Aorta (tissue), 5 donors: ENCODE data around the gene TRPC1. TPM values are rescaled to one million over a fixed set of nuclear protein-coding genes. Genes with fewer than 3 reads are reported as not detected.

Experiments
- ATAC-seq: fragments of 200-7000 bp; cut with Tn5 transposase; one replicate; pipeline ENCODE4 v1.9.1; 2022; ENCODE audit warnings: moderate library complexity; ENCODE audit not compliant: low FRiP score
- DNase-seq, 2 donors: peaks; one replicate each; pipeline ENCODE4 v3.0.0-alpha.2; 2020
- H3K27ac ChIP-seq, 2 donors: one replicate each; pipeline ENCODE4 v1.5.1; 2013; ENCODE audit warnings: low read length in 2 of 2, mild to moderate bottlenecking in 2 of 2, moderate library complexity in 2 of 2, control low read depth in 1 of 2, inconsistent platforms in 1 of 2, low read depth in 1 of 2
- H3K27me3 ChIP-seq, 2 donors: one replicate each; pipeline ENCODE4 v1.6.1; 2013; ENCODE audit warnings: control low read depth in 1 of 2, low read length in 1 of 2, mild to moderate bottlenecking in 1 of 2, moderate library complexity in 1 of 2; ENCODE audit not compliant: insufficient read depth in 2 of 2, control insufficient read depth in 1 of 2
- H3K36me3 ChIP-seq, 2 donors: one replicate each; pipeline ENCODE4 v1.6.1; 2013; ENCODE audit warnings: control low read depth in 1 of 2, low read length in 1 of 2, mild to moderate bottlenecking in 1 of 2; ENCODE audit not compliant: insufficient read depth in 2 of 2, control insufficient read depth in 1 of 2
- H3K4me1 ChIP-seq, 2 donors: one replicate each; pipeline ENCODE4 v1.6.1; 2013; ENCODE audit warnings: low read length in 2 of 2, control low read depth in 1 of 2, mild to moderate bottlenecking in 1 of 2, moderate library complexity in 1 of 2; ENCODE audit not compliant: insufficient read depth in 2 of 2, control insufficient read depth in 1 of 2
- H3K4me3 ChIP-seq, 2 donors: one replicate each; pipeline ENCODE4 v1.5.1; 2013; ENCODE audit warnings: low read length in 2 of 2, control low read depth in 1 of 2, mild to moderate bottlenecking in 1 of 2
- H3K9me3 ChIP-seq: one replicate; pipeline ENCODE4 v1.6.1; 2013; ENCODE audit warnings: mild to moderate bottlenecking, low read length; ENCODE audit not compliant: control insufficient read depth
- WGBS, 2 donors: extraction: QIAGEN DNeasy Blood & Tissue Kit; methylation state at CpG; one replicate each; pipeline ENCODE4 v1.1.7; 2013; 5-methylcytosine and 5-hydroxymethylcytosine counted together
- intact Hi-C, 2 donors: fragments of 100-400 bp; cut with DNase I; formaldehyde crosslinking; loops; one replicate each; pipeline versions ENCODE4 v1.14.2 to v1.15.0; 2022
- long read RNA-seq, 2 donors: library from polyadenylated mRNA; unstranded; transcript quantifications; one replicate each; pipeline ENCODE4 v2.0.0, GENCODE V29; 2020 to 2021
- polyA plus RNA-seq, 2 donors: library from polyadenylated mRNA; stranded (reverse); fragments of 200-250 nt; gene quantifications; one replicate each; pipeline ENCODE4 v1.2.3, GENCODE V29; 2013
- total RNA-seq, 2 donors: library from RNA; stranded (reverse); fragmentation: NEBNext Ultra II Directional; extraction: Animal tissue kit (Norgen Biotek cat#: 25700); gene quantifications; one replicate each; pipeline ENCODE4 v1.2.1, GENCODE V29; 2021
- donor health status: healthy with polysubstance abuse.
- donor health status: Bipolar disorder and iron deficiency.
- donor health status: DM: no; HTN: no; CAD: no.
- donor health status: DM: no; HTN: no; CAD: no.
- donor health status: DM: yes; HTN: yes; CAD: no.

The TRPC1 gene
- total RNA-seq (10 to 100 TPM; 25.5 to 29.2 TPM), polyA plus RNA-seq (10 to 100 TPM in 1 of 2 donors, 1 to 10 TPM in 1; 3.0 to 13.0 TPM)
- long read RNA-seq, donor 1, full-length matches to known transcripts = 1 of 10 reads
- long read RNA-seq, donor 1, partial matches to known transcripts = 3 of 10 reads
- long read RNA-seq, donor 1, other reads (novel, unspliced or antisense) = 6 of 10 reads
- long read RNA-seq, donor 2, full-length matches to known transcripts = 4 of 19 reads
- long read RNA-seq, donor 2, partial matches to known transcripts = 1 of 19 reads
- long read RNA-seq, donor 2, other reads (novel, unspliced or antisense) = 14 of 19 reads

- Histone ChIP-seq H3K27me3 (no peaks in the 10 kb centered on the region), H3K27ac (peak within 1 kb of the TSS; percentile 20 to 98), H3K4me3 (peak within 1 kb of the TSS; percentile 91 to 95), H3K9me3 (no peaks in the 10 kb centered on the region), H3K4me1 (no peaks in the 10 kb centered on the region), H3K36me3 (no peaks in the 10 kb centered on the region)
- WGBS, 2 donors = 0 to 1% methylated on average over 51 to 73 of the region's 73 CpGs
- ATAC-seq (peak; percentile 93), DNase-seq (peak; percentile 80 to 89)
- intact Hi-C loops = loop anchor here in 1 of 2 donors (5.0 to 10.0 kb wide), 4 partner anchors 127 to 277 kb away; partner anchors contain the start of genes ATR, PLS1 and XRN1
These were observed at the start of gene TRPC1 for GRCh38 chr3:142723968-142724681. Gene TRPC1, plus strand, starts transcription at chr3:142724034. Its CDS starts 526 bp downstream, at chr3:142724560.

DNA sequence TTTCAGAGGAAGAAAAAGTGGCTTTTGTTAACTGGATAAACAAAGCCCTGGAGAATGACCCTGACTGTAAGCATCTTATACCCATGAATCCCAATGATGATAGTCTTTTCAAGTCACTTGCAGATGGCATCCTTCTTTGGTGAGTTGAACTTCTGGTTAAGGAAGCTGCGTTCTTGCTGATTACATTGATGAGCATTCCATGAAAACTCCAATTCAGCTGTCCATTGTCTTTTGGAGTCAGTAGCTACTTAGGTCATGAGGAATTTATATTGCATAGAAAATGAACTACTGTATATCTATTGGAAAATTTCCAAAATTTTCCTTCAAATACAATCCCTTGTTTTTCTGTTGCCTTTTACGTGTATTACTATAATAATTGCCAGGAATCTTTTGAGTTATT, 47.7 kb upstream of the TRPC1 start:
- Histone ChIP-seq H3K27ac (no peak overlapping the region), H3K36me3 (no peaks in the 10 kb centered on the region), H3K4me1 (no peaks in the 10 kb centered on the region), H3K4me3 (no peak overlapping the region), H3K27me3 (no peaks in the 10 kb centered on the region), H3K9me3 (no peaks in the 10 kb centered on the region)
- ATAC-seq = no peak
- DNase-seq = no peak
- 81 to 82% methylated on average over 2 of the region's 2 CpGs for WGBS, 2 donors
- intact Hi-C loops = no loop called here

GRCh38 chr3:142680710-142681109, 43.1 kb upstream of the TRPC1 start:
- no peak overlapping the region for H3K27ac ChIP-seq
- no peaks in the 10 kb centered on the region for H3K27me3 ChIP-seq
- no peak overlapping the region for H3K4me3 ChIP-seq
- no peak for DNase-seq
- WGBS, 2 donors = 73 to 83% methylated on average over 2 of the region's 2 CpGs
- no peaks in the 10 kb centered on the region for H3K4me1 ChIP-seq
- ATAC-seq = no peak
- H3K9me3 ChIP-seq = no peaks in the 10 kb centered on the region
- intact Hi-C loops = no loop called here
- no peaks in the 10 kb centered on the region for H3K36me3 ChIP-seq

DNA sequence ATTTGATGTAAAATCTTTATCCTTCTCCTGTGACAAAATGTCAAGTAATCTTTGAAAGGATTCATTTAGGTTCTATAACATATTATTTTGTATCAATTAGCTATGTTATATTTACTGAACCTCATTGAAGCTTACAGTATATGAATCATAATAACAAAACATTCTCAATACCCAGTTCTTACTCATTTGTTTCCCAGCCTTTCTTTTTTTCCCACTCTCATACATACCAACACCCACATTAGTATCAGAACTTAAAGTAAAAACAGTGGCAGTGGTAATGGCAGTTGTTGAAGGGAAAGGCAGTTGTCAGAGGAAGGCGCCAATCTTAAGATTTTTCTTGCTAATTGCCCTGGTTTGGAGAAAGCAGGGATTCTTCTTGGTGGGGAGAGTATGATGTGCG, 33.2 kb upstream of the TRPC1 start:
- H3K4me1 ChIP-seq = no peaks in the 10 kb centered on the region
- DNase-seq (no peak), ATAC-seq (no peak)
- WGBS, 2 donors = 86 to 94% methylated on average over 2 of the region's 2 CpGs
- no peak overlapping the region for H3K4me3 ChIP-seq
- H3K27ac ChIP-seq = no peak overlapping the region
- no peaks in the 10 kb centered on the region for H3K27me3 ChIP-seq
- H3K36me3 ChIP-seq = no peaks in the 10 kb centered on the region
- intact Hi-C loops = no loop called here
- H3K9me3 ChIP-seq = no peaks in the 10 kb centered on the region

GRCh38 chr3:142691527-142691926, 32.3 kb upstream of the TRPC1 start:
- no peak overlapping the region for H3K27ac ChIP-seq
- H3K4me1 ChIP-seq = no peaks in the 10 kb centered on the region
- ATAC-seq (no peak), DNase-seq (no peak)
- intact Hi-C loops = no loop called here
- no peaks in the 10 kb centered on the region for H3K27me3 ChIP-seq
- H3K9me3 ChIP-seq = no peaks in the 10 kb centered on the region
- no peak overlapping the region for H3K4me3 ChIP-seq
- H3K36me3 ChIP-seq = no peaks in the 10 kb centered on the region
- 67 to 80% methylated on average over 2 of the region's 2 CpGs for WGBS, 2 donors

DNA sequence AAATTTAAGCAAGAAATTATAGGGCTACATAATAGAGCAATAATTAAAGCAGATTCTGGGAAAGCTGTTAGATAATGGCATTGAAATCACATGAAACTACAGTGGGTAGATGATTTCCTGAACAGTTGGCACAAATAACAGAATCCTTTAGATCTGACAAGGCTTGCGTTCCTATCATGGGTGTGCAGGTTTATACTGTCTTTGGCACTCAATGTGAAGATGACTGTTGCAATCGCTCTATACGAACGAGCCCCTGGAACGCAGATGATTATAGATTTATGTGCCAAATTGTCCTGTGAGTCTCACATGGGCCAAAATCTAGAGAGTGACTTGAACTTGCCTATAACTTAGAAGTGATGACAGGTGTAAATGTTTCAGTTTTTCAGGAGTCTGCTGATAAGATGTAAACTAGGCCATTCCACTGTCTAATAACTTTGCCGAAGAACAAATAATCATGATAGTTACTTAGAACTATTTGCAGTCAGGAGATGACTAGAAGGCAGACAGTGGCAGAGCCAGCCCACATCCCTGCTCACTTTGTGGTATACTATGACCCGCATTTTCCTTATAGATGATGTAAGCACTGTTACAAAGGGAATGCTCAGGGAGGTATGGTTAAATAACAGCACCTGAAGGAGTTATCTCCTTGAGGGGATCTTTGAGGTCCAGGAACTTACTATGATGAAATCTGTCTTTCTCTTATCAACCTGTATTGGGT, 30.5 kb upstream of the TRPC1 start:
- no peaks in the 10 kb centered on the region for H3K27me3 ChIP-seq
- intact Hi-C loops = no loop called here
- DNase-seq (no peak), ATAC-seq (no peak)
- no peak overlapping the region for H3K27ac ChIP-seq
- H3K36me3 ChIP-seq = no peaks in the 10 kb centered on the region
- no peaks in the 10 kb centered on the region for H3K9me3 ChIP-seq
- no peak overlapping the region for H3K4me3 ChIP-seq
- H3K4me1 ChIP-seq = no peaks in the 10 kb centered on the region
- WGBS, 2 donors = 87 to 89% methylated on average over 7 of the region's 7 CpGs

- H3K36me3 ChIP-seq = no peaks in the 10 kb centered on the region
- ATAC-seq (no peak), DNase-seq (no peak)
- no peaks in the 10 kb centered on the region for H3K9me3 ChIP-seq
- WGBS, 2 donors = 89 to 92% methylated on average over 1 of the region's 1 CpG
- H3K27me3 ChIP-seq = no peaks in the 10 kb centered on the region
- H3K4me1 ChIP-seq = no peaks in the 10 kb centered on the region
- no peak overlapping the region for H3K27ac ChIP-seq
- intact Hi-C loops = no loop called here
- no peak overlapping the region for H3K4me3 ChIP-seq
These were observed 29.6 kb upstream of the TRPC1 start for GRCh38 chr3:142694225-142694624.

GRCh38 chr3:142705198-142705597, 18.6 kb upstream of the TRPC1 start:
- Histone ChIP-seq H3K27me3 (no peaks in the 10 kb centered on the region), H3K4me3 (no peak overlapping the region), H3K27ac (no peak overlapping the region), H3K4me1 (no peaks in the 10 kb centered on the region), H3K9me3 (no peaks in the 10 kb centered on the region), H3K36me3 (no peaks in the 10 kb centered on the region)
- DNase-seq (no peak), ATAC-seq (no peak)
- intact Hi-C loops = no loop called here
- WGBS, 2 donors = 45 to 52% methylated on average over 2 of the region's 2 CpGs
